Measurements from ENCODE around the gene TMEM222.

TMEM222 gene

DNA sequence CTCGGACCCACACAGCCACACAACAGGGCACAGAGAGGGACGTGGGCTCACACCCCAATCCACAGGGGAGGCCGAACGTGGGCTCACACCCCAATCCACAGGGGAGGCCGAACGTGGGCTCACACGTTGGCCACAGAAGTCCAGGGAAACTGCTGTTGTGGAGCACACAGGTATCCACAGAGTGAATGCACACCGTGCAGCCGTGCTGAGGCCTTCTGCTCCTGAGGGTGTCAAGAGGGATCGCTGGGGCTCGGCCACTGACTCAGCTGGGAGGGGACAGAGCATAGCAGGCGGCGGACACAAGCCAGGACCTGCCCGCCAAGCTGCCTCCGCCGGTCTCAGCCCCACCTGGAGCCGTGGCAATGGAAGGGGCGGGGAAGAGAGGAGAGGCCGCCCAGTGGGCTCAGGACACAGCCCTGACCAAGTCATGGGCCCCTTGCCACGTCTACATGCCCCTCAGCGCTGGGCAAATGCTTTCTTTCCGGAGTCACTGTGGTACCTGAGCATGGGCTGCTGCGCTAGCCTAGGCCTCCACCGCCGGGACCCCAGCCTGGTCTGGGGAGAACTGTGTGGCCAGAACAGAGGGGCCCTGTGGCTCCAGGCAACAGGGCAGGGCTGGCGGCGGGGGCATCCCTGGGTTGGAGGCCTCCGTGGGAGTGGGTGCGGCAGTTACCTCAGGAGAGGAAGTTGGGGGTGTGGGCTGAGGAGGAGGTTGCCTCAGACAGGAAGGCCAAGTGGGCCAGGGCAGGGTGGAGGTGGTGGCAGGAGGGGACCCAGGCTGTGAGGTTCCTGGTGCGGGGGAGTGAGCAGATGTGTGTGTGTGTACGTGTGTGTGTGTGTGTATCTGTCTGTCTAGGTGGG lies 21.0 kb downstream of the TMEM222 start:
- DNase-seq: peak; percentile 77

DNA sequence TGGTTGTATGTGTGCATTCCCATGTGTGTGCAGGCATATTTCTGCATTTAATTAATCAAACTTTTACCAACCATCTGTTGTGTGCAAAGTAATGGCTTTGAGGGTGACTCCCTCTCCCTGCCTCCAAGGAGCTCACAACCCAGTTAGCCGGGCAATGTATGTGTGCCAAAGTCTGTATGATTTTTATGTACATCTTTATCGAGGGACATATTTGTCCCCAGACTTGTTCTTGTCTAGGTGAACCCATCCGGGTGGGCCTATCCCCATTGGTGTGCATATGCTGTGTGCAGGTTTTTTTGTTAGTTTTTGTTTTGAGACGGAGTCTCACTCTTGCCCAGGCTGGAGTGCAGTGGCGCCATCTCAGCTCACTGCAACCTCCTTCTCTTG lies 21.7 kb downstream of the TMEM222 start:
- no peak for DNase-seq

DNA sequence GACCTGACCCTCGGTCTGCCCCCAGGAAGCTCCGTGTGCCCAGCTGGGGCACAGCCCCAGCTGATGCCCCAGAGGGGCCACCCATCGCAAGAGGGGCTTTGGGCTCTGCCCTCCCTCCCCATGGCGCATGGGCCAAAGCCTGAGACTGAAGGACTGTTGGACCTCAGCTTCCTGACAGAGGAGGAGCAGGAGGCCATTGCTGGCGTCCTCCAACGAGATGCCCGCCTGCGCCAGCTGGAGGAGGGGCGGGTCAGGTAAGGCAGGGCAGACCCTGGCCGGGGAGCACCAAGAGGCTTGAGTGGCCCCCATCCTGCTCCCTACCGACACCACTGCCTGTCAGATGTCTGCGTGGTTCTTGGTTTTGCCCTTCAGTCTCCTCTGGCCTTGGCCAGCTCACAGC lies 23.3 kb downstream of the TMEM222 start:
- DNase-seq: no peak

- no peak for DNase-seq
Measured at GRCh38 chr1:27346357-27346756, 24.4 kb downstream of the TMEM222 start.

DNA sequence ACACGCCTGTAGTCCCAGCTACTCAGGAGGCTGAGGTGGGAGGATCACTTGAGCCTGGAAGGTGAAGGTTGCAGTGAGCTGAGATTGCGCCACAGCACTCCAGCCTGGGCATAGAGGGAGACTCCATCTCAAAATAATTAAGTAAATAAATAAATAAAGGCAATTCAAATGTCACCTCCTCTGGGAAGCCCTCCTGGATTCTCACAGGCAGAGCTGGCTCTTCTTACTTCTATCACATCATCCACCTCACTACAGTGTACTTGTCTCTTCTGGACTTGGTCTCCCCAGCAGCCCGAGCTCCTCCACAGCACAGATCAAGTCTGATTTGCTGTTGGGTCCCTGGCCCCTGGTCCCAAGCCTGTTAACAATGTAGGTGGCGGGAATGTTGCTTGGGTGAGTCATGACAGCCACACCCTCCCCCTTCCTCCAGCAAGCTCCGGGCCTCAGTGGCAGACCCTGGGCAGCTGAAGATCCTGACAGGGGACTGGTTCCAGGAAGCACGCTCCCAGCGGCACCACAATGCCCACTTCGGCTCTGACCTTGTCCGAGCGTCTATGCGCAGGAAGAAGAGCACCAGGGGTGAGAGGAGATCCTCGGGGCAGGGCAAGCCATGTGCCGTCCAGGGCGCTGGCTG lies 25.1 kb downstream of the TMEM222 start:
- DNase-seq: no peak

DNA sequence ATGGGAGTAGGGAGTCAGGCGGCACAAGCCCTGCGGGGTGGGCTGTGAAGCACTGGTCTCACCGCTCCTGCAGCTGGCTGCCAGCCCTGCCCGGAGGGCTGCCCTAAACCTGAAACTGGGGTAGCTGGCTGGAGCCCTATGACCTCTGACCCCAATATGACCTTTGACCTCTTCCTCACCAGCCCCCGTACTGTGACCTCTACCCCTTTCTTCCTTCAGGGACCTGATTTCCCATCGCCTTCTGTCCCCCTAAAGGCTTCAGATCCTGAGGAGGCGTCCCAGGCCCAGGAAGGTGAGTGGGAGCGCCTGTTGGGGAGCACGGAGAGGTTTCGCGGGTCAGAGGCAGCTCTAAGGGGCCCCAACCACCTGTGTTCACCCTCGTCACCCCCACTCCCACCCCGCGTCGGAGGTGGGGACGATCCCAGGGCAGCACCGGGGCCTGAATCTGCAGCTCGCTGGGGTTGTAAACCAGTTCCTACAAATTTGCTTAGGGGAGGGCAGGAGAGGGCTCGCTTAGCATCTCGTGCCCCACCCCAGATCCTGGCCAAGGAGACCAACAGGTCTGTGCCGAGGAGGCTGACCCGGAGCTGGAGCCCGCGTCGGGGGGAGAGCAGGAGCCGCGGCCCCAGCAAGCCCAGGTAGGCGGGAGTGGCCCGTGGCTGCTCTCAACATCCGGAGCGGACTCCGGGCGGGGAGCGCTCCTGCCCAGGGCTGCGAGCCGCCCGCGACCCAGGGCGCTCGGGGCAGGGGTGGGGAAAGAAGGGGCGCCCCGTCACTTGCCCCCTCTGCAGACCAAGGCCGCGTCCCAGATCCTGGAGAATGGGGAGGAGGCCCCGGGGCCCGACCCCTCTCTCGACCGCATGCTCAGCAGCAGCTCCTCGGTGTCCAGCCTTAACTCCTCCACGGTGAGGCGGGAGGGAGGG lies 27.2 kb downstream of the TMEM222 start:
- DNase-seq: no peak

DNA sequence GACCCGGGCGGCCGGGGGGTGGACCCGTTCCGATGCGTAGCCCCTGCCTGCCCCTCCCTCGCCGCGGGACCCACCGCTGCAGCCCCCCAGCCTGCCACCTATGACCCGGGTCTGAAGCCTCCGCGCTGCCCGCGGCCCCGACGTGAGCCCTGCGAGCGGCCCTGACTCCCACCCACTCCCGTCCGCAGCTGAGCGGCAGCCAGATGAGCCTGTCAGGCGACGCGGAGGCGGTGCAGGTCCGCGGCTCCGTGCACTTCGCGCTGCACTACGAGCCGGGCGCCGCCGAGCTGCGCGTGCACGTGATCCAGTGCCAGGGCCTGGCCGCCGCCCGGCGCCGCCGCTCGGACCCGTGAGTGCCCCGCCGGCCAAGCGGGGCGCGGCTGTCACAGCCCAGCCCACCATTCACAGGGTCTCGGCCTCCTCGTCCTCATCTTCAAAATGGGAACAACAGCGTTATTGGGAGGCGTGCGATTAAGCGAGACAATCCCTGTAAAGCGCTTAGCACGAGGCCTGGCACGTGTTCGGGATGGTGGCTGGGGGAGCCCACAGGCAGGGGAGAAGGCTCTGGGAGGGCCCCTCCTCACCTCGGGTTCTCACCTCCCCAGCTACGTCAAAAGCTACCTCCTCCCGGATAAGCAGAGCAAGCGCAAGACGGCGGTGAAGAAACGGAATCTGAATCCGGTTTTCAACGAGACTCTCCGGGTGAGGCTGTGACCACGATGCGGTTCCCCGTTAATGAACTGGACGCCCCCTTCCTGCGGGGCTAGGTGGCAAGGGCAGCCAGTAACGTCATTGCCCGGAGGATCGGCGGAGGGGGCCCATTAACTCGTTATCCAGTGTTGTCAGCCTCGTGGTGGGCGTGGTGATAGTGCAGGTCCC lies 28.1 kb downstream of the TMEM222 start:
- DNase-seq: no peak

DNA sequence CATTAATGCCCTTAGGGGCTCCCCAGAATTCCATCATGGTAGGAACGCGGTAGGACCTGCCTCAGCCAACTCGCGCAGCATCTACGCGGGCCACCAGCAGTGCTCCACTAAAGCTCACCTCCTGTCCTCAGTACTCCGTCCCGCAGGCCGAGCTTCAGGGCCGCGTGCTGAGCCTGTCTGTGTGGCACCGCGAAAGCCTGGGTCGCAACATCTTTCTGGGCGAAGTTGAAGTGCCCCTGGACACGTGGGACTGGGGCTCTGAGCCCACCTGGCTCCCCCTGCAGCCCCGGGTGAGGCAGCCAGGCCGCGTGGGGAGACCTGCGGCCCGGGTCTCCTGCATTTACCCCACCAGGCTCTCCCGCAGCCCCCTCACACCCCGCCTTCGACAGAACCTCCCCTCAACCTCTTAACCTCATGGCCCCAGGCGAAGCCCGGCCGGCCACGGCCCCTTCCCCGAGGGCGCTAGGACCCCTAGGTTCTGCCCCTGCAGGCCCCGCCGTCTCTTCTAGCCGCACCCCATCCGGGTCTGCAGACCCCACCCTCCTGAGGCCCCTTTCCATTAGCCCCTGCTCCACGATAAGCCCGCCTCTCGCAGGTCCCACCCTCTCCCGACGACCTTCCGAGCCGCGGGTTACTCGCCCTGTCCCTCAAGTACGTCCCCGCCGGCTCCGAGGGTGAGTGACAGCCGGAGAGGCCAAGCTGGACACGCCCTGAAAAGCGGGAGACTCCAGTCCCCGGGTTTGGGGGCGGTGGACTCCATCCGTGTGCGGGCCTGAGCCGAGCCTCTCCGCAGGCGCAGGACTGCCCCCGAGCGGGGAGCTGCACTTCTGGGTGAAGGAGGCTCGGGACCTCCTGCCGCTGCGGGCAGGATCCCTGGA lies 28.9 kb downstream of the TMEM222 start:
- DNase-seq: no peak

- no peak for DNase-seq
Measured at GRCh38 chr1:27351541-27352107, 29.7 kb downstream of the TMEM222 start.

DNA sequence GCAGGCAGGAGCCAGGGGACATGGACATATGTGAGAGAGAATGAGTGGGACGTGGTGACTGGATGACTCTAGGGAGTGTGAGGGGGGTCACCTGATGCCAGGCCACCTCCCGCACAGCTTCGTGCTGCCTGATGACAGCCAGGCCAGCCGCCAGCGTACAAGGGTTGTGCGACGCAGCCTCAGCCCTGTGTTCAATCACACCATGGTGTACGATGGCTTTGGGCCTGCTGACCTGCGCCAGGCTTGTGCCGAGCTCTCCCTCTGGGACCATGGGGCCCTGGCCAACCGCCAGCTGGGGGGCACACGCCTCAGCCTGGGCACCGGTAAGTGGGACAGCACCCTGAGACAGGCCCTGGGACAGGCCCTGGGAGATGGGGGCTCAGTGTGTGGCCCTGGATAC lies 31.2 kb downstream of the TMEM222 start:
- DNase-seq: no peak

DNA sequence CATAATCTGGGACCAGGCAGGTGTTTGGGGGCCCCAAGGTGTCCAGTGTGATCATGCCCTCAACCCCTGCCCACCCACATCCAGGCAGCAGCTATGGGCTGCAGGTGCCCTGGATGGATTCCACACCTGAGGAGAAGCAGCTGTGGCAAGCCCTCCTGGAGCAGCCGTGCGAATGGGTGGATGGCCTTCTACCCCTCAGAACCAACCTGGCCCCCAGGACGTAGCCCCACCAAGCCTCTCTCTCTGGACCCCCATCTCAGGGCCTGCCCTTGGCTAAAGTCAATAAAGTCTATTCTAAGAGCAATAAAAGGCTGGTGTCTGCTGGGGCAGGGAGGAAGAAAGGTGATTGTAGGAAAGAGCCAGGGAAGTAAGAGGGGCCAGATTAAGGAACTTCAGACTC lies 31.7 kb downstream of the TMEM222 start:
- no peak for DNase-seq

GRCh38 chr1:27355683-27356082 lies 33.7 kb downstream of the TMEM222 start:
- no peak for DNase-seq

- DNase-seq: no peak
Measured at GRCh38 chr1:27356277-27356618, 34.3 kb downstream of the TMEM222 start.

DNA sequence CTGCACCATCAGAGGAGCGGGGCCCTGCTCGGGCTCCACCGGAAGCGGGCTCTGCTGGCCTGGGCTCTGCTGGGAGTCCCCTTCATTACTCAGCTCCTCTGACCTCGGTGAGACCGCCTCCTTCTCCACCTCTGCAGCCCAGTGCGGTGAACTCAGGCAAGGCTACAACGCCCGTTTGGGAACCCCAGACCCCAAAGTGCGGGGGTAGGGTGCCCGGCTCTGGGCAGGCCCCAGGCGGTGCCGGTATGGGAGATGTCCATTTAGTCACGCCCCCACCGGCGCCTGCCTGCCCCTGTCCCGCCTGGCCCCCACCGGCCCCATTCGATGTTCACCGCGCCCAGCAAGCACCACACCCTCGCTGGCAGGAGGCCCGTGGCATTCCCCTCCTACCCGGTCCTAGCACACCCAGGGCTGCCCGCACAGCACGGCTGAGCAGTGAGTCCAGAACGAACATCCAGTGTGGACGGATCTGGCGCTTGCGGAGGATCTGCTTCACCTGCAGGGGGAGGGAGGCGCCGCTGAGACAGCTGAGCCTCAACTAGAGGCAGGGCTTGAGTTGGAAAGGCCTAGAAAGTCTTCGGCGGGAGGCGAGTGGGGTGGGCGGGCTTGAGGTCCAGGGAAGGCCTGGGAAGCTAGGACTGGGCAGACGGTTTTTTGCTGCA lies 34.8 kb downstream of the TMEM222 start:
- DNase-seq: peak; percentile 51

- peak; percentile 85 for DNase-seq
Measured at GRCh38 chr1:27357281-27358037, 35.5 kb downstream of the TMEM222 start.

- DNase-seq: no peak
Measured at GRCh38 chr1:27358038-27358927, 36.3 kb downstream of the TMEM222 start.

DNA sequence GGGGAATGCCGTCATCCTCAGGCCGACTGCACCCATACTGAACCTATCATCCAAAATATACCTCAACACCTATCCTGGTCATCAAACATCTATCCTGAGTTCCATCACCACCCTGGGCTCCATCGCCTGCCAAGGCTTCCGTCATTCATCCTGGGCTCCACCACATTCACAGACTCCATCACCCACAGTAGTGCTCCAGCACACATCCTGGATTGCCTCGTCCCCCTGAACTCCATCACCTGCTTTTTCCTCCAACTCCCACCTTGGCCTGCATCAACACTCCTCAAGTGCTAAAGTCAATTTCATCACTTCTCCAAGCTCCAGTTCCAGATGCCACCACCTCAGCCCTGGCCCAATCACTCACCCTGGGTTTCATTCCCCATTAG lies 37.0 kb downstream of the TMEM222 start:
- no peak for DNase-seq

DNA sequence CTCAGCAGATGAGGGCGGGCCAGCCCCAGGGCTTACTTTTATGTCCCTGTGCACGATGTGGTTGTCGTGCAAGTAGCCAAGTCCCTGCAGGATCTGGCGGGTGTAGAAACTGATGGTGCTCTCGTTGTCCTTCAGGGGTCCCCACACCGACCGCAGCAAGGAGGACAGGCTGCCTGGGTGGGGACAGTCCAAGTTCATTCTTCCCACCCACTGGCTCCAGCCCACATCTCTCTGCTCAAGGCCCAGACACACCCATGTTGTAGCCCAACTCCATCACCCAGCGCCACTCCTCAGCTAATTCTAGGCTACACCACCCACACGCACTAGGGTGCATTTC lies 37.8 kb downstream of the TMEM222 start:
- no peak for DNase-seq

Data from activated naive CD4-positive, alpha-beta T cell treated with Interleukin-2 at 50 U/mL for 16 hours (primary cell).